ENCODE results near the gene SLC8B1.

Gene SLC8B1

DNA sequence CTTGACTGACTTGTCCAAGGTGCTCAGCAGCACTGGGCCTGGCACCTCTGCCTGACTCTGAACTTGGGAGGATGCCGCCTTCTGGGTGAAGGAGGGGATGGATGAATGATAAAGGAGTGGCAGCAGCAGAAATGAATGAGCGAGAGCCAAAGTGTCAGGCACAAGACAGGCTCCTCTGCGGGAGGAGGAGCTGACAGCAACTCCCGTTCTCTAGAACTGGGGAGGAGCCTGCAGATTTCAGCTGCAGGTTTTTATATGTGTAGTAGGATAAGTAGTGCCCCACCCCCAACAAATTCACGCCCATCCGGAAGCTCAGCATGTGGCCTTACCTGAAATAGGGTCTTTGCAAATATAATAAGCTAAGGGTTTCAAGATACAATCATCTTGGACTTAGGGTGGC lies 33.1 kb downstream of the SLC8B1 start:
- no peak overlapping the region for H3K27ac ChIP-seq
- DNase-seq (ENCODE audit: low spot score): no peak
- no peak overlapping the region for H3K4me3 ChIP-seq
- TF ChIP-seq, protein P1, sequence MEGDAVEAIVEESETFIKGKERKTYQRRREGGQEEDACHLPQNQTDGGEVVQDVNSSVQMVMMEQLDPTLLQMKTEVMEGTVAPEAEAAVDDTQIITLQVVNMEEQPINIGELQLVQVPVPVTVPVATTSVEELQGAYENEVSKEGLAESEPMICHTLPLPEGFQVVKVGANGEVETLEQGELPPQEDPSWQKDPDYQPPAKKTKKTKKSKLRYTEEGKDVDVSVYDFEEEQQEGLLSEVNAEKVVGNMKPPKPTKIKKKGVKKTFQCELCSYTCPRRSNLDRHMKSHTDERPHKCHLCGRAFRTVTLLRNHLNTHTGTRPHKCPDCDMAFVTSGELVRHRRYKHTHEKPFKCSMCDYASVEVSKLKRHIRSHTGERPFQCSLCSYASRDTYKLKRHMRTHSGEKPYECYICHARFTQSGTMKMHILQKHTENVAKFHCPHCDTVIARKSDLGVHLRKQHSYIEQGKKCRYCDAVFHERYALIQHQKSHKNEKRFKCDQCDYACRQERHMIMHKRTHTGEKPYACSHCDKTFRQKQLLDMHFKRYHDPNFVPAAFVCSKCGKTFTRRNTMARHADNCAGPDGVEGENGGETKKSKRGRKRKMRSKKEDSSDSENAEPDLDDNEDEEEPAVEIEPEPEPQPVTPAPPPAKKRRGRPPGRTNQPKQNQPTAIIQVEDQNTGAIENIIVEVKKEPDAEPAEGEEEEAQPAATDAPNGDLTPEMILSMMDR (IDR thresholded peaks at IDR 0.05): no peak

DNA sequence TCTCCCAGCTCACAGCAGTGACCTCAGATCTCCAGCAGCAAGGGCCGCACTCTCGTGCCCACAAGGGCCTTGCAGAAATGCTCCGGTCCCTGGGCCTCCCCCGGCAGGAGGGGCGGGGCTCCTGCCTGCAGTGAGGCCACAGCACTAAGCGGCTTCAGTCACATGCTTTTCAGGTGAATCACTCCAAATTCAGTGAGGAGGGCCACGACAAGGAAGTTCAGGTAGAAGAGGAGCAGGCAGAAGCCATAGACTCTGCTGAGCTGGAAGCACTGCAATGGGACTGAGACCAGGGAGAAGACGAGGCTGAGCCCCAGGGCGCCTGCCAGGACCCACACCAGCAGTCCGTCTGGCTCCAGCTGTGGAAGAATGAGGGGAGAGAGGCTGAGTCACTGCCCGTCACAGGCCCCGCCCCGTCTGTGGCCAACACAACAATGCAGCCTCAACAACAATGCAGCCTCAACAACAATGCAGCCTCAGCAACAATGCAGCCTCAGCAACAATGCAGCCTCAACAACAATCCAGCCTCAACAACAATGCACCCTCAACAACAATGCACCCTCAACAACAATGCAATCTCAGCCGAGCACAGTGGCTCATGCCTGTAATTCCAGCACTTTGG lies 35.2 kb downstream of the SLC8B1 start:
- peak; percentile 86 for DNase-seq (ENCODE audit: low spot score)
- Histone ChIP-seq H3K27ac (peak overlapping the region; percentile 81 to 87), H3K4me3 (peak overlapping the region; percentile 14)
- TF ChIP-seq, protein P1 (IDR thresholded peaks at IDR 0.05): no peak

DNA sequence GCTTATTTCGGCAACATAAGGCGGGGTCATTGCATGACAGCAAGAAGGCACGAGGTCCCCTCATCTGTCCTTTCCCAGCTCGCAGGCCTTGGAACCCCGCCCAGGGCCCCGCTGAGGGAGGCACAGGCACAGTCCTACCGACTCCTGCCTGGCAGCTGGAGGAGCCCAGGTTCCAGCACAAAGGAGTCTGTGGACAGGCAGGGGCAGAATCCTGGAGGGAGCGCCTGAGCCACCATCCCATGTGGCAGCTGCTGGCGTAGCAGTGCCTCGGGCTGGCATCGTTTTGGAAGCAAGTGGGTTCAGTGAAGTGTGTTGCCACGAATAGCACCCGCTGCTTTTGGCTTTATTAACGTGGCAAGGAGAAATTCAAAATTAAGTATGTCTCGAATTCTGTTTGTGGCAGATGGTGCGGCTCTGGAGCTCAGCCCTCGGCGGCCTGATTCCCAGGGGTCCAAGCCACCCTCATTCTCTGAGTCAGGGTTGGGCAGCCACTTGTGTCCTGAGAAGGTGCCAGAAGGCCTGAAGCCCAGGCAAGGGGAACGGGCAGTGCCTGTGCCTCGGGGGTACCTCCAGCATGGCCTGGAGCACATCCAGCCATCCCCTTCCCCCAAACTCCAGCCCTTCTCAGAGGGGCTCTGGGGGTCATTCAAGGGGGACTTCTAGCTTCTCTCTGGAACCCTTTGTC lies 35.9 kb downstream of the SLC8B1 start:
- peak; percentile 89 for DNase-seq (ENCODE audit: low spot score)
- TF ChIP-seq, protein P1 (IDR thresholded peaks at IDR 0.05): no peak

DNA sequence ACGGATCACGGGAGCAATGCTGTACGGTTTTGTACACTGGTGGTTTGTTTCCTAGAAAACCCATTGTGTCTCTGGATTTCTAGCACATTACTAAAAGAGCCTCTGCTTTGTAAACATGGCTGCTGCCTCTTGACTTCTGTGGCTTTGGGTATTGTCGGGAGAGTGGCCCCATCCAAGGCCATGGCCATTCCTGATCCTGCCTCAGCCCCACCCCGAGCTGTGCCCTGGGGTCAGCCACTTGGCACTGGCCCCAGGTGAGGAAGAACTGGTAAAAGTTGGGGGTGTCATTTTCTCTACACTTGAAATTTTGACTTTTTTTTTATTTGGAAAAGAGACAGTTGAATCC lies 36.5 kb downstream of the SLC8B1 start:
- H3K4me3 ChIP-seq: no peak overlapping the region
- TF ChIP-seq, protein P1 (IDR thresholded peaks at IDR 0.05): no peak
- H3K27ac ChIP-seq: peak overlapping the region; percentile 81 to 87
- DNase-seq (ENCODE audit: low spot score): no peak

More for the DNA sequence above, 35.9 kb downstream of the SLC8B1 start:
- H3K4me3 ChIP-seq: peak overlapping the region; percentile 14
- H3K27ac ChIP-seq: peak overlapping the region; percentile 81 to 87

DNA sequence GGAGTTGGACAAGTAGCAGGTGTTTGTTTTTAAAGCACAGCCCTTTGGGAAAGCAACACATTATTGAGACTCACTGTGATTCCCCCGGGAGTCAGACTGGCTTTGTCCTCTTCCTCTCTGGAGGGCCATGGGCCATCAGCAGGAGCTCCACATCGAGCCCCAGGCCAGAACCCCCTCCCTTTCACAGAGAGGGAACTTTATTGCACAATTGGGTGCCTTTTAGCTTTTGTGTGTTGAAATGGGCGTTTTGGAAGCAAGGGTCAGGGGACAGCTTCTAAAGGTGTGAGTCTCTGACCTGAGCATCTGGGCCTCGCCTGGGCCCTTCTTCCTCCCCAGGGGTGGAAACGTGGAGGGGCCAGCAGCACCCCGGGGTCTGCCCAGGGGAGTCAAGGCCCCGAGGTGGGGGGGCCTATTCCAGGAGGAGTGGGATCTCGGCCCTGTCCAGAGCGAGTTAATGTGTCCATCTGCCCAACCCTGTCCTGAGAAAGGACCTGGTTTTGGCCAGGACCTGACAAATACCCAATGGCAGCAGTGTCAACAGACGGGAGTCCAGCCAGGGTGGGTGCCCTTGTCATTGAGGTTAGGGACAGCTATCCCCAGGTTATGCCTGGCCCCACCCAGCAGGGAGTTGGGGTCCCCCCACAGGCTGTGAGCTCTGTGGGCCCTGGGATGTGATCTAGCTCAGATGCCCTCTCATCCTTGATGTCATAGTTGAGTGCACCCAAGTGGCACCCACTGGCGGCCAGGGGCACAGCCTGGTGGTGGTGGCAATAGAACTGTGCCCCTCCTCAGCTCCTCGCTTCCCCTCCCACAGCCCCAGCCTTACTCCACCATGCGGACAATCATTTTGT lies 37.1 kb downstream of the SLC8B1 start:
- TF ChIP-seq, protein P1 (IDR thresholded peaks at IDR 0.05): no peak
- no peak for DNase-seq (ENCODE audit: low spot score)
- H3K27ac ChIP-seq: peak overlapping the region; percentile 81 to 87

DNA sequence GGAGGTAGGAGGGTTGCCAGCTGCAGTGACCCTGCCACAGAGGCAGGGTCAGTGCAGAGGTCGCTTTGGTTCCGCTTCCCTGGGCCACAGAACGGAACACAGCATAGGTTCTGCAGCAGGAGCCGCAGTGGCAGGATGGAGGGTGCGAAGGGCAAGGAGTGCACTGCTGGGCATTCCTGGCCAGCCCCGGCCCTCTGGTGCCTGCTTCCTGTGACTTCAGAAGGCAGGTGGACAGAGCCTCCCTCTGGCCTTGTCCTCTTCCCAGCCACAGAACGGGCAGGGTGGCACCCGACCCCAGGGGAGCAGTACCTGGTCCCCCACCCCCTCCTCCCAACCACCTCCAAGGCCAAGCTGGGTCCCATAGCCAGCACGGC lies 37.7 kb downstream of the SLC8B1 start:
- TF ChIP-seq, protein P1 (IDR thresholded peaks at IDR 0.05): no peak
- Histone ChIP-seq H3K4me3 (no peak overlapping the region), H3K27ac (peak overlapping the region; percentile 81 to 87)
- DNase-seq (ENCODE audit: low spot score): no peak

More for the DNA sequence above, 37.1 kb downstream of the SLC8B1 start:
- no peak overlapping the region for H3K4me3 ChIP-seq
